Stimulated activated effector memory CD8-positive, alpha-beta T cell treated with anti-CD3 and anti-CD28 coated beads, Interleukin-12 subunit alpha, Interleukin-12 subunit beta, amount 100 ng/mL, for 72 hours (primary cell): ENCODE results near the gene ADCY2.

Experiments used
- ATAC-seq: fragments of 150-1000 bp; cut with Tn5 transposase; 2 replicates; pipeline ENCODE4 v1.10.0; 2021
- DNase-seq, 2 donors: peaks; one replicate each; pipeline ENCODE4 v3.0.0; 2021 to 2022; ENCODE audit warnings: low spot score in 2 of 2
- H3K27ac Mint-ChIP-seq: one replicate; pipeline ENCODE4 v1.8.0; 2022; ENCODE audit warnings: mild to moderate bottlenecking, mixed read lengths
- H3K36me3 Mint-ChIP-seq: one replicate; pipeline ENCODE4 v1.8.0; 2022; ENCODE audit warnings: mild to moderate bottlenecking, mixed read lengths
- H3K4me1 Mint-ChIP-seq: one replicate; pipeline ENCODE4 v1.8.0; 2022; ENCODE audit warnings: mixed read lengths
- H3K4me3 Mint-ChIP-seq: one replicate; pipeline ENCODE4 v1.8.0; 2022; ENCODE audit warnings: mild to moderate bottlenecking, mixed read lengths
- H3K9me3 Mint-ChIP-seq: one replicate; pipeline ENCODE4 v1.8.0; 2022; ENCODE audit warnings: mixed read lengths

The ADCY2 gene

GRCh38 chr5:7705736-7706135, 309.8 kb downstream of the ADCY2 start:
- no peaks in the 10 kb centered on the region for H3K9me3 Mint-ChIP-seq
- DNase-seq (no peak), ATAC-seq (no peak)
- H3K27ac Mint-ChIP-seq = no peak overlapping the region
- H3K4me1 Mint-ChIP-seq = no peaks in the 10 kb centered on the region
- H3K4me3 Mint-ChIP-seq = no peak overlapping the region
- no peaks in the 10 kb centered on the region for H3K36me3 Mint-ChIP-seq

DNA sequence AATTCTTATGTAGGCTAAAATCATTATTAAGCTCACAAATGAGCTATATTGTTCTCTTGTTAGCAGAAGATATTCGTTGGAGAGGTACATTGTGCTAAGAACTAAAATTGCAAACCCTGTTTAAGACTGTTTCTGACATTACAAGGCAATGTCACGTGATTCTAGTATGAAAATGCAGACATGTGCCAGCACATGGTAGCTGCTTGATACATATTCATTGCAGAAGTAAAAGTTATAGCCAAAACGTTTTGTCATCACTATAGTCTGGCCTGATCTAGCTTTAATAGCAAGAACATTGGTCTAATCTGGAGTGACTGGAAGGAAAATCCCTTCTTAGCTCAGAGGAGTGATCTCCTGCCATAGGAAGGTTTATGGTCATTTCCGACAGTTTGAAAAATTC, 310.3 kb downstream of the ADCY2 start:
- Mint-ChIP-seq H3K9me3 (no peaks in the 10 kb centered on the region), H3K4me3 (no peak overlapping the region), H3K4me1 (no peaks in the 10 kb centered on the region), H3K27ac (no peak overlapping the region), H3K36me3 (no peaks in the 10 kb centered on the region)
- DNase-seq (no peak), ATAC-seq (no peak)

- no peak for DNase-seq
- H3K36me3 Mint-ChIP-seq = no peaks in the 10 kb centered on the region
- H3K9me3 Mint-ChIP-seq = no peaks in the 10 kb centered on the region
Observed at GRCh38 chr5:7714119-7714518, 318.2 kb downstream of the ADCY2 start.

DNA sequence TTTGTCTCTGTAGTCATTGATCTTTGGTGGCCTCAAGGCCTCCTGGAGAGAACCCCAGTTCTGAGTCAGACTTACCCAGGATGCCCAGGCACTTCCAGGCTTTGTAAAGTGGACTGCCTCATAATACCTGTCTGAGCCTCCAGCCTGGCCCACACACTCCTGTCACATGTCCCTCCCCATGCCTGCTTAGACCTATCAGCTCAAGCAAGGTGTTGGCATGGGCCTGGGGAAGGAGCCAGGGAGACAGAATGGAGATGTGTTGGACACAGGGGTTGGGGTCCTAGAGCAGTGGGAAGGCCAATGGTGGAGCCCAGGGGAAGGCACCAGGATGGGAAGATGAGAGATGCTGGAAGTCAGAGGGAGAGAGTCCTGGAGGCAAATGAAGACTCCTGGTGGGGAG, 318.8 kb downstream of the ADCY2 start:
- Mint-ChIP-seq H3K36me3 (no peaks in the 10 kb centered on the region), H3K4me3 (no peak overlapping the region), H3K4me1 (no peaks in the 10 kb centered on the region), H3K9me3 (no peaks in the 10 kb centered on the region), H3K27ac (no peak overlapping the region)
- ATAC-seq (peak; percentile 8), DNase-seq (no peak)

More at GRCh38 chr5:7714119-7714518, 318.2 kb downstream of the ADCY2 start:
- Mint-ChIP-seq H3K4me3 (no peak overlapping the region), H3K4me1 (no peaks in the 10 kb centered on the region), H3K27ac (no peak overlapping the region)
- ATAC-seq = peak; percentile 8

DNA sequence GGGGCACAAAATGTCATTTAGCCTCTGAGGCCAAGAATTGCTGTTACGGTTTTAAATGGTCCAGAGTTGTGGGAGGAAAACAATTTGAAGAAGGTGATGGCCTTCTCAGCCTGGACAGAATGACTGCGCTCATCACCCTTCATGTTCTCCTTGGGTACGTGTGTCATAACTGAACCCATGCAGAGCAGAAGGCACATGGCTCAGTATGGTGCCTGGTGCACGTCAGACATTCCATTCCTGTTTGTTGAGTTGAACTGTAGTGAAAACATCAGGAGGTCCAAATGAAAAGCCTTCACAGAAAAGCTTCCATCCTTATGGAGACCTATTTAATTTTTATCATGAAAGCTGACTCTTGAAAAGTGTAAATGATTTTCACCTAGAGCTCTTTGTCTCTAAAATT, 321.8 kb downstream of the ADCY2 start:
- Mint-ChIP-seq H3K9me3 (no peaks in the 10 kb centered on the region), H3K27ac (no peak overlapping the region), H3K4me1 (no peaks in the 10 kb centered on the region), H3K4me3 (no peak overlapping the region), H3K36me3 (no peaks in the 10 kb centered on the region)
- no peak for ATAC-seq
- no peak for DNase-seq

GRCh38 chr5:7728076-7728475, 332.1 kb downstream of the ADCY2 start:
- H3K4me1 Mint-ChIP-seq = no peaks in the 10 kb centered on the region
- H3K9me3 Mint-ChIP-seq = no peaks in the 10 kb centered on the region
- H3K4me3 Mint-ChIP-seq = no peak overlapping the region

GRCh38 chr5:7741415-7742065, 345.6 kb downstream of the ADCY2 start:
- no peak for ATAC-seq
- Mint-ChIP-seq H3K4me3 (no peak overlapping the region), H3K27ac (no peak overlapping the region)

More at GRCh38 chr5:7728076-7728475, 332.1 kb downstream of the ADCY2 start:
- Mint-ChIP-seq H3K36me3 (no peaks in the 10 kb centered on the region), H3K27ac (no peak overlapping the region)
- no peak for ATAC-seq
- DNase-seq = no peak

DNA sequence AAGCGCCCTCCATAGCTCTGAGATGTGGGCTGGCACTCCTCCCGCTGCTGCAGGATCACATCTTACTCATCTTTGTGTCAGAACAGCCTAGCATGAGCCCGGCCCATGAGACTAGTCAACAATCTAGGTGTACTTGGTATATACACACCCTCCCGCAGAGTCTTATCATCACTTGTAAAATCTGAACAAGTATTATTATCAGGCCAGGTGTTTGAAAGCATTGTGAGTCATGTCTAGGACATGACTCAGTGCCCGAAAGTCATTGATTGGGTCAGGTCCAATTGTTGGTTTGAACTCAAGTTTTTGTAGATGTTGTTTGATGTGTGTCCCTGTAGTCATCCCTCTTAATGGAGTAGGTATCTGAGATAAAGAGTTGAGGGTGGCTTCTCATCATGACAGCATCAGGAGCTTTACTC, 346.3 kb downstream of the ADCY2 start:
- no peak overlapping the region for H3K27ac Mint-ChIP-seq
- no peak overlapping the region for H3K4me3 Mint-ChIP-seq
- H3K36me3 Mint-ChIP-seq = no peaks in the 10 kb centered on the region
- H3K4me1 Mint-ChIP-seq = peaks cover 5% of the 10 kb centered on the region
- no peak for DNase-seq
- H3K9me3 Mint-ChIP-seq = no peaks in the 10 kb centered on the region
- ATAC-seq = no peak

More at GRCh38 chr5:7741415-7742065, 345.6 kb downstream of the ADCY2 start:
- H3K4me1 Mint-ChIP-seq = peaks cover 5% of the 10 kb centered on the region
- no peak for DNase-seq
- H3K9me3 Mint-ChIP-seq = no peaks in the 10 kb centered on the region
- no peaks in the 10 kb centered on the region for H3K36me3 Mint-ChIP-seq

DNA sequence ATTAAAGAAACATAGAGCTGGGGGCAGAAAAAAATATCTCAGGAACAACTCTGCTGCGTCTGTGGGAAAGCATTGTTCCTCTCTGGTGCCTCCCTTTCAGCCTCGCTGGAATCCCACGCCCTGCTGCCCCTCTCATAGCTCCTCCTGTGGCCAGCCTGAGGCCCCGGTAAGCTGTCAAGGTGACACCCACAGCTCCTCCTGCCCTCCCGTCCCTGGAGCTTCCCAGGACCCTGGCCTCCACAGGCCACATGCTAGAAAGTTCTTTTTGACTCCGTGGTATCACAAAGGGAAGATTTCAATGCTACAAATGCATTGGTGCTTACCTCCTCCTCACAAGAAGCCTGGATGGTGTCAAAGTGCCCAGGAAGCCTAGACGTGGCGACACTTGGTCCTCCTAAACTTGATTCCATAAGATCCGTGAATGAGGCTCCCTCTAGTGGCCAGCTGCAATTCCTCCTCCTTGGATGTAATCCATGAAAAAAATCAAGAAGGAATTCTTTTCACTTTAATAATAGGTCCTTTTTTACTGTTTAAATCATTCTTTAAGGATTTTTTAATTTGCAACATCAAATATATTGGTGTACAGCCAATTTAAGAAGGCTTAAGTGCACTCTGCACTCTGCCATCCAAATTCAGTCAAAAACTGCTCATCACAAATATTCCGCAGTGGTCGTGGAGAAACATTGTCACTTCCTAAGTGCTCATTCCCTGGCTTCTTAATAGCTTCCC, 350.1 kb downstream of the ADCY2 start:
- no peak for ATAC-seq
- DNase-seq = peak in 1 of 2 donors; percentile 18
- H3K4me3 Mint-ChIP-seq = no peak overlapping the region

GRCh38 chr5:7747728-7748127, 351.8 kb downstream of the ADCY2 start:
- Mint-ChIP-seq H3K36me3 (no peaks in the 10 kb centered on the region), H3K4me1 (peaks cover 5% of the 10 kb centered on the region), H3K4me3 (no peak overlapping the region), H3K9me3 (no peaks in the 10 kb centered on the region), H3K27ac (no peak overlapping the region)
- DNase-seq (no peak), ATAC-seq (no peak)

More for the DNA sequence above, 350.1 kb downstream of the ADCY2 start:
- no peak overlapping the region for H3K27ac Mint-ChIP-seq
- no peaks in the 10 kb centered on the region for H3K36me3 Mint-ChIP-seq
- peaks cover 5% of the 10 kb centered on the region for H3K4me1 Mint-ChIP-seq
- H3K9me3 Mint-ChIP-seq = no peaks in the 10 kb centered on the region

GRCh38 chr5:7749626-7750025, 353.7 kb downstream of the ADCY2 start:
- DNase-seq = no peak
- H3K9me3 Mint-ChIP-seq = no peaks in the 10 kb centered on the region
- peaks cover 5% of the 10 kb centered on the region for H3K4me1 Mint-ChIP-seq
- H3K4me3 Mint-ChIP-seq = no peak overlapping the region
- no peak for ATAC-seq
- no peaks in the 10 kb centered on the region for H3K36me3 Mint-ChIP-seq
- H3K27ac Mint-ChIP-seq = no peak overlapping the region

DNA sequence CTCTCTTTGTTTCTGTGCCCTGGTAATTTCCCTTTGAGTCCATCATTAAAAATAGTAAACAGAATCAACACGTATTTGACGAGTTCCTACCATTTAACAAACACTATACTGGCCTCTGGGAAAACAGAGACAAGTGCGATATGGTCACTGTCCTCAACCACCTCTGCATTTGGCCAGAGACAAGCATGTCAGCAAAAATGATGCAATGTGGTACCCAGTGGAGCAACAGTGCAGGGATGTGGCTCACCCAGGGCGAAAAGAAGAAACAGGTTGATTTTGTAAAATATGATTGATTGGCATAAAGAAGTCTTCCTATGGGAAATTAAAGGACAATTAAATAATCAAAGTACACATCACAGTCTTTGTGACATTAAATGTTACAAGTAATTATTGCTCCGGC, 355.9 kb downstream of the ADCY2 start:
- no peaks in the 10 kb centered on the region for H3K4me1 Mint-ChIP-seq
- H3K4me3 Mint-ChIP-seq = no peak overlapping the region
- no peaks in the 10 kb centered on the region for H3K36me3 Mint-ChIP-seq
- no peak overlapping the region for H3K27ac Mint-ChIP-seq
- no peak for DNase-seq
- no peak for ATAC-seq
- H3K9me3 Mint-ChIP-seq = no peaks in the 10 kb centered on the region

DNA sequence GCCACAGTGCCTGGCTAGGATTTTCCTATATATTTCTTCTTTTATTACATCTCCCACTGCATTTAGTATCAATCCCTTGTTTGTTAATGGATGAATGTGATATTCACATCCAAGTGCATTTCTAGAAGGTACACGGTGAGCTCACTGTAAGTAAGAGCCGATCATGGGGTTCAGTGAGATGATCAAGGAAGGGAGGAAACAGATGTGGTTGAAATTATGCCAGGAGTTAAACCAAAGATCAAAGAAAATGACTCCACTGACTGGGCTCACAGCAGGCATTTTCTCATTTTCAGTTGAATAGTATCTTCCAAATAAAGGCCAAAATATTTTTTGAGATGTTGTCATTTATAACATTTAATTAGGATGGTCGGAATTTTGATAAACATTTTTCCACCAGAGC, 357.2 kb downstream of the ADCY2 start:
- H3K9me3 Mint-ChIP-seq = no peaks in the 10 kb centered on the region
- no peaks in the 10 kb centered on the region for H3K36me3 Mint-ChIP-seq
- no peaks in the 10 kb centered on the region for H3K4me1 Mint-ChIP-seq
- no peak overlapping the region for H3K4me3 Mint-ChIP-seq
- no peak for ATAC-seq
- DNase-seq = no peak
- no peak overlapping the region for H3K27ac Mint-ChIP-seq

DNA sequence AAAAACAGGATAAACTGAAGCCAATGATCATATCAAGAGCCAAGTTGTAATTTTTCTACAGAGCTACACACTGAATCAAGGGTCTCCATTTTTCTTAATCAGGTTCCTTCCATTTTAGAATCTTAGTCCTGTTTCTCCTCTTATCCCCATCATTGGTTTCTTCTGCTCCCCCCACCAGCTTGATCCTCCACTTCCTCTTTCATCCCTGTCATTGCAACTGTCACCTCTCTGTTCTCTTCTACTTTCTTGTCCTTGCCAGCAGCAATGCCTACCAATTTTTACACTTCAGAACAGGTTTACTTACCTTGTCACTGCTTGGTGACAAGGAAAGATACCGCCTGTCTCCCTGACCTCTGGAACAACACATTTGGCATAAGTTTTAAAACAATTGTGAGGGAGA, 357.7 kb downstream of the ADCY2 start:
- ATAC-seq = no peak
- DNase-seq = no peak
- H3K27ac Mint-ChIP-seq = no peak overlapping the region

DNA sequence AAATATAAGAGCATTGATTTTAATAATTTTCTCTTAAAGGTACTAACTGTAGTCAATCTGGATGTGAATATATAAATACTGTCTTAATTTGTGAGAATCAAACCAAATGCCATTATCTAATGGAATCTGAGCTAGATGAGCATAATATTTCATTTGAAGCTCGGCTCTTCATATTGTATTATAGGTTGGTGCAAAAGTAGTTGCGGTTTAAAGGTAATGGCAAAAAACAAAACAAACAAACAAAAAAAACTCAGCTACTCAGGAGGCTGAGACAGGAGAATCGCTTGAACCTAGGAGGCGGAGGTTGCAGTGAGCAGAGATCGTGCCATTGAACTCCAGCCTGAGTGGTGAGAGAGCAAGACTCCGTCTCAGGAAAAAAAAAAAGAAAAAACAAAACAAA, 358.6 kb downstream of the ADCY2 start:
- H3K4me1 Mint-ChIP-seq = no peaks in the 10 kb centered on the region
- ATAC-seq (no peak), DNase-seq (no peak)
- no peaks in the 10 kb centered on the region for H3K36me3 Mint-ChIP-seq
- H3K27ac Mint-ChIP-seq = no peak overlapping the region
- no peak overlapping the region for H3K4me3 Mint-ChIP-seq
- H3K9me3 Mint-ChIP-seq = no peaks in the 10 kb centered on the region

More for the DNA sequence above, 357.7 kb downstream of the ADCY2 start:
- Mint-ChIP-seq H3K4me3 (no peak overlapping the region), H3K36me3 (no peaks in the 10 kb centered on the region), H3K4me1 (no peaks in the 10 kb centered on the region), H3K9me3 (no peaks in the 10 kb centered on the region)

GRCh38 chr5:7754997-7755596, 359.2 kb downstream of the ADCY2 start:
- Mint-ChIP-seq H3K9me3 (no peaks in the 10 kb centered on the region), H3K27ac (no peak overlapping the region), H3K4me1 (no peaks in the 10 kb centered on the region), H3K4me3 (no peak overlapping the region), H3K36me3 (no peaks in the 10 kb centered on the region)
- DNase-seq (peak in 1 of 2 donors; percentile 65), ATAC-seq (peak; percentile 61)
